ENCODE data around the gene SPEM1. TPM values are rescaled to one million over a fixed set of nuclear protein-coding genes. Genes with fewer than 3 reads are reported as not detected.

Gene SPEM1
- total RNA-seq, 1 experiment from 2014 or later = 0.33 TPM

DNA sequence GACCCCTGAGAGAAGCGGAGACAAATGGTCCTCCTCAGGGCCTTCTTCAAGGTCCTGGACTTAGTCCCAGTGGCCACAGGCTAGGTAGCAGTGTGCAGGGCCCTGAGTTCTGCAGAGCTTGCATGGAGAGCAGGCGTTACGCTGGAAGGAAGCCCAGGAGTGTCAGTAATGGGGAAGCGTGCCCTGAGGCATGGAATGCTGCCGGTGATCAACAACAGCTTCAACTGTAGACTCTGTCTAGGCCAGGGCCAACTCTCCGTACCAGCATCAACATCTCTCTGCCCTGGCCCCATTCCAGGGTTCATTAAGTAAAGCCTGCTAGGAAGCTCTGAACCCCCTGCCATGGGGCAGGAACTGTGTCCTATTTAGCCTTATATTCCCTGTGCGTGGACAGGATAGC, 39.8 kb upstream of the SPEM1 start:
- Histone ChIP-seq H2BK15ac (ENCODE audit: low read depth, low read length) (no peak overlapping the region; the same call in 1 of the 2 replicates), H3K14ac (ENCODE audit: insufficient read depth, low read length) (no peak overlapping the region), H2BK120ac (ENCODE audit: low read depth, low read length, poor library complexity, severe bottlenecking) (no peak overlapping the region), H4K8ac (replicated peaks; ENCODE audit: insufficient read length, low read depth, low read length) (no peak overlapping the region), H2BK20ac (ENCODE audit: low read depth, low read length, poor library complexity, severe bottlenecking) (no peak overlapping the region), H3K27ac (ENCODE audit: insufficient read length, low read depth, low read length) (no peak overlapping the region), H3K56ac (ENCODE audit: insufficient read length, low read depth, low read length) (no peak overlapping the region), H2AK5ac (ENCODE audit: insufficient read length, low read length) (no peak overlapping the region), H2AFZ (ENCODE audit: low read length) (peak overlapping the region; percentile 53), H3K79me1 (ENCODE audit: insufficient read depth, low read depth, low read length, poor library complexity, severe bottlenecking) (no peaks in the 10 kb centered on the region), H3K79me2 (ENCODE audit: insufficient read depth, low read length) (no peaks in the 10 kb centered on the region), H3K4me1 (ENCODE audit: insufficient read depth, low read length) (no peaks in the 10 kb centered on the region), H4K5ac (ENCODE audit: insufficient read length, low read depth, low read length) (no peak overlapping the region), H3T11ph (ENCODE audit: low read length) (no peak overlapping the region), H3K18ac (ENCODE audit: insufficient read length, low read depth, low read length) (no peak overlapping the region), H3K4me2 (ENCODE audit: insufficient read depth, insufficient read length, low read length) (peak overlapping the region; percentile 75), H3K27me3 (ENCODE audit: insufficient read depth, low read length) (peaks cover 11% of the 10 kb centered on the region; the same call in 1 of the 2 replicates), H2BK12ac (ENCODE audit: insufficient read length, low read depth, low read length) (no peak overlapping the region), H3K23ac (ENCODE audit: insufficient read length, low read depth, low read length) (no peak overlapping the region), H3K9me3 (ENCODE audit: control insufficient read depth, low read depth, low read length) (no peaks in the 10 kb centered on the region), H2BK5ac (ENCODE audit: insufficient read length, low read length) (no peak overlapping the region), H3K23me2 (ENCODE audit: insufficient read length, low read depth, low read length, poor library complexity, severe bottlenecking) (peaks cover 17% of the 10 kb centered on the region), H3K9ac (ENCODE audit: extremely low read depth, insufficient read length, low read length) (no peak overlapping the region), H3K4ac (ENCODE audit: low read depth, low read length) (no peak overlapping the region), H4K20me1 (ENCODE audit: control insufficient read depth, insufficient read depth, insufficient read length) (no peaks in the 10 kb centered on the region), H4K91ac (ENCODE audit: insufficient read length, low read depth, low read length) (no peak overlapping the region)
- peak overlapping the region in 1 of 3 experiments; percentile 8; a peak in 1 of 7 replicates for H3K27ac Mint-ChIP-seq
- peaks cover 21 to 25% of the 10 kb centered on the region in 2 experiments for H3K4me1 Mint-ChIP-seq
- peaks cover 52% of the 10 kb centered on the region for H3K27me3 Mint-ChIP-seq (ENCODE audit: low read depth)
- H3K9me3 Mint-ChIP-seq = peaks cover 7% of the 10 kb centered on the region in 2 experiments
- peak overlapping the region; percentile 76 to 78 for H3K4me3 Mint-ChIP-seq
- peak; percentile 64 for DNase-seq
- TF ChIP-seq, protein P1, sequence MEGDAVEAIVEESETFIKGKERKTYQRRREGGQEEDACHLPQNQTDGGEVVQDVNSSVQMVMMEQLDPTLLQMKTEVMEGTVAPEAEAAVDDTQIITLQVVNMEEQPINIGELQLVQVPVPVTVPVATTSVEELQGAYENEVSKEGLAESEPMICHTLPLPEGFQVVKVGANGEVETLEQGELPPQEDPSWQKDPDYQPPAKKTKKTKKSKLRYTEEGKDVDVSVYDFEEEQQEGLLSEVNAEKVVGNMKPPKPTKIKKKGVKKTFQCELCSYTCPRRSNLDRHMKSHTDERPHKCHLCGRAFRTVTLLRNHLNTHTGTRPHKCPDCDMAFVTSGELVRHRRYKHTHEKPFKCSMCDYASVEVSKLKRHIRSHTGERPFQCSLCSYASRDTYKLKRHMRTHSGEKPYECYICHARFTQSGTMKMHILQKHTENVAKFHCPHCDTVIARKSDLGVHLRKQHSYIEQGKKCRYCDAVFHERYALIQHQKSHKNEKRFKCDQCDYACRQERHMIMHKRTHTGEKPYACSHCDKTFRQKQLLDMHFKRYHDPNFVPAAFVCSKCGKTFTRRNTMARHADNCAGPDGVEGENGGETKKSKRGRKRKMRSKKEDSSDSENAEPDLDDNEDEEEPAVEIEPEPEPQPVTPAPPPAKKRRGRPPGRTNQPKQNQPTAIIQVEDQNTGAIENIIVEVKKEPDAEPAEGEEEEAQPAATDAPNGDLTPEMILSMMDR (conservative IDR thresholded peaks at IDR 0.05) = no peak
- peaks cover 5 to 11% (median 8%) of the 10 kb centered on the region in 3 experiments; a peak in 5 of 7 replicates for H3K36me3 Mint-ChIP-seq (ENCODE audit: insufficient read depth in 1 of 3, low read depth in 3 of 3)
- WGBS (ENCODE audit: extremely low coverage, insufficient read length, low lambda C conversion rate) = no CpG with 5 or more reads among the region's 7 CpGs
